NCI-H1048 (cell line): Measurements from ENCODE around the gene ADM2.

Experiments used
- DNase-seq: peaks from one replicate; lab custom pipeline; 2025; lab: John Stamatoyannopoulos, UW

The ADM2 gene

GRCh38 chr22:50467773-50468440 is 13.4 kb upstream of the ADM2 start:
- no peak for DNase-seq

GRCh38 chr22:50468626-50469025 is 12.7 kb upstream of the ADM2 start:
- DNase-seq, result no peak

- DNase-seq, result no peak
These were observed 11.7 kb upstream of the ADM2 start for GRCh38 chr22:50469377-50470305.

GRCh38 chr22:50470491-50470890 is 10.9 kb upstream of the ADM2 start:
- no peak for DNase-seq

GRCh38 chr22:50471197-50471847 is 10.0 kb upstream of the ADM2 start:
- no peak for DNase-seq

- no peak for DNase-seq
These were observed 9.4 kb upstream of the ADM2 start for GRCh38 chr22:50471962-50472361.

- no peak for DNase-seq
These were observed 8.3 kb upstream of the ADM2 start for GRCh38 chr22:50473088-50473487.

- DNase-seq, result no peak
These were observed 7.3 kb upstream of the ADM2 start for GRCh38 chr22:50473855-50474671.

GRCh38 chr22:50474710-50475651 is 6.4 kb upstream of the ADM2 start, which contains the start of gene SBF1:
Gene SBF1, minus strand, starts transcription at chr22:50475035. Its CDS starts 195 bp downstream, at chr22:50474840.
- peak; percentile 57 for DNase-seq

GRCh38 chr22:50475652-50476002 is 5.7 kb upstream of the ADM2 start:
- no peak for DNase-seq

GRCh38 chr22:50476868-50477267 is 4.5 kb upstream of the ADM2 start:
- DNase-seq, result no peak

GRCh38 chr22:50477923-50478322 is 3.4 kb upstream of the ADM2 start:
- no peak for DNase-seq

GRCh38 chr22:50479721-50480120 is 1.6 kb upstream of the ADM2 start:
- no peak for DNase-seq

- no peak for DNase-seq
These were observed 301 bp upstream of the ADM2 start for GRCh38 chr22:50481045-50481439.

GRCh38 chr22:50482107-50483074 is 1.0 kb downstream of the ADM2 start:
- no peak for DNase-seq

GRCh38 chr22:50483106-50483505 is 1.8 kb downstream of the ADM2 start:
- DNase-seq, result no peak

- no peak for DNase-seq
These were observed 2.2 kb downstream of the ADM2 start for GRCh38 chr22:50483556-50483955.

GRCh38 chr22:50483977-50484853 is 2.9 kb downstream of the ADM2 start:
- DNase-seq, result no peak
